GM23338 (cell line): Measurements from ENCODE around the gene F2RL2. TPM values are rescaled to one million over a fixed set of nuclear protein-coding genes. Genes with fewer than 3 reads are reported as not detected.
A peak's percentile ranks its signal among the peaks of the same experiment; 100 is the strongest.

Source experiments
- ATAC-seq: fragments of 200-7000 bp; cut with Tn5 transposase; 3 replicates; pipeline ENCODE4 v1.9.1; 2020
- DNase-seq: peaks from one replicate; pipeline ENCODE4 v3.0.0-alpha.2; 2015; ENCODE audit warnings: low spot score
- H2AFZ ChIP-seq: fragments of 200-600 bp; sonication (generic); 2 replicates; pipeline ENCODE4 v1.8.0; 2016; ENCODE audit warnings: antibody characterized with exemption, mild to moderate bottlenecking, moderate library complexity
- H3F3A ChIP-seq: fragments of 200-600 bp; sonication (generic); replicated peaks from 2 replicates; pipeline ENCODE4 v1.8.0; 2017; ENCODE audit warnings: antibody characterized with exemption, mixed run types, low read depth
- H3K27ac ChIP-seq: fragments of 200-600 bp; sonication (generic); 2 replicates; pipeline ENCODE4 v1.6.1; 2016; ENCODE audit warnings: low read depth
- H3K27me3 ChIP-seq: fragments of 200-600 bp; sonication (generic); 2 replicates; pipeline ENCODE4 v1.8.0; 2016; ENCODE audit warnings: mild to moderate bottlenecking, mixed run types, moderate library complexity; ENCODE audit not compliant: insufficient read depth
- H3K36me3 ChIP-seq: fragments of 200-600 bp; sonication (generic); 2 replicates; pipeline ENCODE4 v1.8.0; 2016; ENCODE audit warnings: mild to moderate bottlenecking; ENCODE audit not compliant: insufficient read depth
- H3K4me1 ChIP-seq: fragments of 200-600 bp; sonication (generic); 2 replicates; pipeline ENCODE4 v1.8.0; 2016; ENCODE audit warnings: mild to moderate bottlenecking, moderate library complexity; ENCODE audit not compliant: insufficient read depth
- H3K4me2 ChIP-seq: fragments of 200-600 bp; sonication (generic); 2 replicates; pipeline ENCODE4 v1.7.1; 2017; ENCODE audit warnings: mixed run types
- H3K4me3 ChIP-seq: fragments of 200-600 bp; sonication (generic); 2 replicates; pipeline ENCODE4 v1.6.1; 2016; ENCODE audit warnings: mixed run types
- H3K79me2 ChIP-seq: fragments of 200-600 bp; sonication (generic); replicated peaks from 2 replicates; pipeline ENCODE4 v1.8.0; 2017; ENCODE audit warnings: mild to moderate bottlenecking; ENCODE audit not compliant: insufficient read depth
- H3K9me2 ChIP-seq: fragments of 200-600 bp; sonication (generic); 2 replicates; pipeline ENCODE4 v1.8.0; 2017; ENCODE audit not compliant: insufficient read depth
- H4K20me1 ChIP-seq: fragments of 200-600 bp; sonication (generic); replicated peaks from 2 replicates; pipeline ENCODE4 v1.8.0; 2017; ENCODE audit warnings: mild to moderate bottlenecking; ENCODE audit not compliant: insufficient read depth
- H3K27ac Mint-ChIP-seq: 2 replicates; pipeline ENCODE4 v1.8.0; 2020; ENCODE audit warnings: inconsistent platforms, mild to moderate bottlenecking, moderate library complexity, mixed read lengths
- H3K27me3 Mint-ChIP-seq: 3 replicates; pipeline ENCODE4 v1.8.0; 2022; ENCODE audit warnings: low read depth, mild to moderate bottlenecking, moderate library complexity, mixed read lengths, inconsistent platforms; ENCODE audit not compliant: insufficient read depth, poor library complexity
- H3K36me3 Mint-ChIP-seq: 3 replicates; pipeline ENCODE4 v1.8.0; 2021; ENCODE audit warnings: low read depth, mild to moderate bottlenecking, inconsistent platforms, moderate library complexity, mixed read lengths
- H3K4me1 Mint-ChIP-seq: 3 replicates; pipeline ENCODE4 v1.8.0; 2020; ENCODE audit warnings: mild to moderate bottlenecking, inconsistent platforms, mixed read lengths
- H3K4me3 Mint-ChIP-seq: 3 replicates; pipeline ENCODE4 v1.8.0; 2021; ENCODE audit warnings: moderate library complexity, mild to moderate bottlenecking, inconsistent platforms, mixed read lengths
- H3K9me3 Mint-ChIP-seq: 3 replicates; pipeline ENCODE4 v1.8.0; 2020; ENCODE audit warnings: moderate library complexity, mild to moderate bottlenecking, inconsistent platforms, mixed read lengths
- CREB1 ChIP-seq: fragments of 250-450 bp; sonication (Bioruptor Pico); IDR thresholded peaks from 2 replicates; pipeline ENCODE4 v1.5.0; 2020; ENCODE audit warnings: low read depth, mild to moderate bottlenecking, moderate library complexity
- CTCF ChIP-seq, 2 experiments: fragments of 200-600 bp in 1 of 2; sonication (generic) in 1 of 2; conservative IDR thresholded peaks; 2 replicates each; pipeline versions ENCODE4 v1.5.1 to v1.6.1; 2016 to 2017; ENCODE audit warnings: antibody characterized with exemption in 2 of 2, low read depth in 2 of 2, mild to moderate bottlenecking in 2 of 2, moderate library complexity in 1 of 2
- ETS1 ChIP-seq: IDR thresholded peaks from 2 replicates; pipeline ENCODE4 v1.6.1; 2016; ENCODE audit warnings: antibody characterized with exemption
- EZH2 ChIP-seq: fragments of 200-600 bp; sonication (generic); IDR thresholded peaks from one replicate; pipeline ENCODE4 v1.8.0; 2017; ENCODE audit warnings: antibody characterized with exemption, mild to moderate bottlenecking, low read depth; ENCODE audit not compliant: unreplicated experiment
- EZH2phosphoT487 ChIP-seq: fragments of 200-600 bp; sonication (generic); IDR thresholded peaks from one replicate; pipeline ENCODE4 v1.8.1; 2018; ENCODE audit warnings: antibody characterized with exemption; ENCODE audit not compliant: unreplicated experiment
- JUNB ChIP-seq: IDR thresholded peaks from one replicate; pipeline ENCODE4 v1.6.1; 2016; ENCODE audit warnings: antibody characterized with exemption; ENCODE audit not compliant: unreplicated experiment
- NANOG ChIP-seq: IDR thresholded peaks from 2 replicates; pipeline ENCODE4 v1.6.1; 2016; ENCODE audit warnings: antibody characterized with exemption, borderline replicate concordance
- POLR2AphosphoS5 ChIP-seq: IDR thresholded peaks from 2 replicates; pipeline ENCODE4 v1.6.1; 2016; ENCODE audit warnings: antibody characterized with exemption, low read depth
- REST ChIP-seq: IDR thresholded peaks from one replicate; pipeline ENCODE4 v1.6.1; 2018; ENCODE audit warnings: antibody characterized with exemption; ENCODE audit not compliant: unreplicated experiment
- STAT1 ChIP-seq: IDR thresholded peaks from one replicate; pipeline ENCODE4 v1.6.1; 2016; ENCODE audit warnings: antibody characterized with exemption; ENCODE audit not compliant: unreplicated experiment
- ZNF114 ChIP-seq: fragments of 250-450 bp; sonication (Bioruptor Pico); IDR thresholded peaks from 2 replicates; pipeline ENCODE4 v1.5.0; 2020; ENCODE audit warnings: mild to moderate bottlenecking, moderate library complexity
- ZNF331 ChIP-seq: fragments of 250-450 bp; sonication (Bioruptor Pico); IDR thresholded peaks from 2 replicates; pipeline ENCODE4 v1.5.0; 2020; ENCODE audit warnings: low read depth, mild to moderate bottlenecking, moderate library complexity
- ZNF462 ChIP-seq: fragments of 250-450 bp; sonication (Bioruptor Pico); IDR thresholded peaks from 2 replicates; pipeline ENCODE4 v1.5.0; 2020; ENCODE audit warnings: mild to moderate bottlenecking, moderate library complexity
- polyA plus RNA-seq: library from polyadenylated mRNA; unstranded; fragments of >200 nt; fragmentation: Nextera tagmentation; extraction: Ambion mirVana; gene quantifications from 2 replicates; pipeline ENCODE4 v1.2.1, GENCODE V29; 2016
- total RNA-seq: library from RNA; depleted of rRNA; stranded (reverse); fragments of >200 nt; shearing (Covaris generic); gene quantifications from 2 replicates; pipeline ENCODE4 v1.2.3, GENCODE V29; 2014

Gene F2RL2
- total and polyA plus RNA-seq, 2 experiments from 2014 or later, result 0.42 to 0.70 TPM

- no peak overlapping the region for H3K4me2 ChIP-seq
These were observed 1.1 kb downstream of the F2RL2 start for GRCh38 chr5:76622076-76622475.

More at GRCh38 chr5:76622076-76622475, 1.1 kb downstream of the F2RL2 start:
- H3K27ac Mint-ChIP-seq, result peak overlapping the region; percentile 25; the same call in 1 of the 2 replicates
- Histone ChIP-seq H3K4me3 (no peak overlapping the region), H3K4me1 (peaks cover 21% of the 10 kb centered on the region; the same call in 1 of the 2 replicates), H3K79me2 (no peaks in the 10 kb centered on the region), H3K27ac (no peak overlapping the region), H3K27me3 (no peaks in the 10 kb centered on the region), H3F3A (no peaks in the 10 kb centered on the region), H2AFZ (no peak overlapping the region), H3K36me3 (no peaks in the 10 kb centered on the region), H3K9me2 (no peaks in the 10 kb centered on the region), H4K20me1 (no peaks in the 10 kb centered on the region)
- H3K36me3 Mint-ChIP-seq, result peaks cover 3% of the 10 kb centered on the region; the same call in 1 of the 3 replicates
- H3K9me3 Mint-ChIP-seq, result no peaks in the 10 kb centered on the region
- ATAC-seq, result no peak
- TF ChIP-seq NANOG, result no peak
- no peak for TF ChIP-seq CREB1 (CRISPR knock-in tag)
- no peak for TF ChIP-seq ZNF462
- TF ChIP-seq POLR2AphosphoS5, result no peak
- TF ChIP-seq ZNF114 (CRISPR knock-in tag), result no peak
- no peak for TF ChIP-seq ZNF331 (CRISPR knock-in tag)
- no peak for TF ChIP-seq REST
- TF ChIP-seq JUNB, result no peak
- no peak for TF ChIP-seq STAT1
- TF ChIP-seq ETS1, result no peak
- no peak for TF ChIP-seq EZH2
- no peak for TF ChIP-seq CTCF (conservative IDR thresholded peaks at IDR 0.05; ENCODE audit: low read depth in 2 of 2)
- TF ChIP-seq EZH2phosphoT487, result no peak
- no peaks in the 10 kb centered on the region for H3K27me3 Mint-ChIP-seq
- H3K4me3 Mint-ChIP-seq, result no peak overlapping the region
- peaks cover 35% of the 10 kb centered on the region for H3K4me1 Mint-ChIP-seq
- DNase-seq, result no peak
